Colonic mucosa (tissue), 4 donors: ENCODE results near the gene PLAGL1. TPM values are rescaled to one million over a fixed set of nuclear protein-coding genes. Genes with fewer than 3 reads are reported as not detected.

Source experiments
- DNase-seq: peaks from one replicate; pipeline ENCODE4 v3.0.0-alpha.2; 2020
- H3K27ac ChIP-seq: fragments of 200-600 bp; one replicate; pipeline ENCODE4 v1.8.0; 2021
- H3K27me3 ChIP-seq: fragments of 200-600 bp; one replicate; pipeline ENCODE4 v1.8.0; 2021
- H3K36me3 ChIP-seq: fragments of 200-600 bp; one replicate; pipeline ENCODE4 v1.8.0; 2021
- H3K4me1 ChIP-seq: fragments of 200-600 bp; one replicate; pipeline ENCODE4 v1.8.0; 2021; ENCODE audit warnings: mild to moderate bottlenecking
- H3K4me3 ChIP-seq: fragments of 200-600 bp; one replicate; pipeline ENCODE4 v1.8.0; 2021
- H3K9ac ChIP-seq, 2 donors: one replicate each; pipeline ENCODE4 v1.7.0; 2013; ENCODE audit warnings: control low read depth in 2 of 2, low read depth in 2 of 2, low read length in 2 of 2
- H3K9me3 ChIP-seq: fragments of 200-600 bp; one replicate; pipeline ENCODE4 v1.8.0; 2021
- intact Hi-C: fragments of 100-400 bp; cut with DNase I; formaldehyde crosslinking; loops from one replicate; pipeline ENCODE4 v1.14.1; 2022
- total RNA-seq, 2 donors: library from RNA; stranded (reverse); fragmentation: NEBNext Ultra II Directional in 1 of 2; extraction: Animal tissue kit (Norgen Biotek cat#: 25700) in 1 of 2; gene quantifications; one replicate each; pipeline ENCODE4 v1.2.1, GENCODE V29; 2021
- TF ChIP-seq, protein P1 (sequence below): fragments of 200-600 bp; IDR thresholded peaks from one replicate; pipeline ENCODE4 v1.8.0; 2022; ENCODE audit warnings: antibody characterized with exemption, mild to moderate bottlenecking
- donor health status: healthy.
- donor health status: DM: no; HTN: no; CAD: no.
- donor health status: DM: no; HTN: no; CAD: no.

PLAGL1 gene
- total RNA-seq, 2 donors from 2014 or later, result 30.2 to 51.1 TPM

DNA sequence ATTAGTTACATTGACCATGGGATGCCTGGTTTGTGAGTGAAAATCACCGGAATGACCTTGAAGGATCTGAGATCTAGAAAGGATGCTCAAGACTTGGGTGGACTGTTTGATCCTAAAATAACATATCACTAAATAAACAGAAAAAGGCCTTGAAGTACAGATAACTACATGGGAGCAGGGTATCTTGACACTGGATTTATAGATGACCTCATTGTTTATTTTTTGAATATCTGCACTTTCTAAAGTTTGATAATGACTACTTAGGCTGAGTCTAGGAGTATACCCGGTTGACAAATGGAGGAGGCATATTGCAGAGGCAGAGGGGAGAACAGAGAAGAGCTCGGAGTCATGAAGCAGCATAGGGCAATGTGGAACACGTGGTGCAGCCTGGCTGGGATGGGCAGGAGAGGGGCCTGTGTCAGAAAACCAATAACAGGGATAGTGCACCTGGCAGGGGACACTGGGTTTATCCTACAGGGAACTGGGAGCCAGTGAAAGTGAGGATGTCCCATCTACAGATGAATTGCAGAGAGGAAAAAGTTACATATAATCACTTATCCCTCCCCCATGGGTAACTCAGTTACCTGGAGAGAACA, 50.3 kb downstream of the PLAGL1 start:
- H3K36me3 ChIP-seq, result no peaks in the 10 kb centered on the region
- no peaks in the 10 kb centered on the region for H3K4me1 ChIP-seq
- intact Hi-C loops, result no loop called here
- no peaks in the 10 kb centered on the region for H3K27me3 ChIP-seq
- H3K9ac ChIP-seq, result no peak overlapping the region
- TF ChIP-seq, protein P1, sequence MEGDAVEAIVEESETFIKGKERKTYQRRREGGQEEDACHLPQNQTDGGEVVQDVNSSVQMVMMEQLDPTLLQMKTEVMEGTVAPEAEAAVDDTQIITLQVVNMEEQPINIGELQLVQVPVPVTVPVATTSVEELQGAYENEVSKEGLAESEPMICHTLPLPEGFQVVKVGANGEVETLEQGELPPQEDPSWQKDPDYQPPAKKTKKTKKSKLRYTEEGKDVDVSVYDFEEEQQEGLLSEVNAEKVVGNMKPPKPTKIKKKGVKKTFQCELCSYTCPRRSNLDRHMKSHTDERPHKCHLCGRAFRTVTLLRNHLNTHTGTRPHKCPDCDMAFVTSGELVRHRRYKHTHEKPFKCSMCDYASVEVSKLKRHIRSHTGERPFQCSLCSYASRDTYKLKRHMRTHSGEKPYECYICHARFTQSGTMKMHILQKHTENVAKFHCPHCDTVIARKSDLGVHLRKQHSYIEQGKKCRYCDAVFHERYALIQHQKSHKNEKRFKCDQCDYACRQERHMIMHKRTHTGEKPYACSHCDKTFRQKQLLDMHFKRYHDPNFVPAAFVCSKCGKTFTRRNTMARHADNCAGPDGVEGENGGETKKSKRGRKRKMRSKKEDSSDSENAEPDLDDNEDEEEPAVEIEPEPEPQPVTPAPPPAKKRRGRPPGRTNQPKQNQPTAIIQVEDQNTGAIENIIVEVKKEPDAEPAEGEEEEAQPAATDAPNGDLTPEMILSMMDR, result no peak
- DNase-seq, result no peak
- no peak overlapping the region for H3K27ac ChIP-seq
- no peaks in the 10 kb centered on the region for H3K9me3 ChIP-seq
- no peak overlapping the region for H3K4me3 ChIP-seq

- no peak overlapping the region for H3K4me3 ChIP-seq
- H3K36me3 ChIP-seq, result no peaks in the 10 kb centered on the region
- H3K9me3 ChIP-seq, result no peaks in the 10 kb centered on the region
- H3K4me1 ChIP-seq, result no peaks in the 10 kb centered on the region
- H3K9ac ChIP-seq, result no peak overlapping the region
- no peaks in the 10 kb centered on the region for H3K27me3 ChIP-seq
- intact Hi-C loops, result no loop called here
- H3K27ac ChIP-seq, result no peak overlapping the region
- TF ChIP-seq, protein P1, result no peak
- no peak for DNase-seq
These were observed 52.1 kb downstream of the PLAGL1 start for GRCh38 chr6:143955971-143956370.

DNA sequence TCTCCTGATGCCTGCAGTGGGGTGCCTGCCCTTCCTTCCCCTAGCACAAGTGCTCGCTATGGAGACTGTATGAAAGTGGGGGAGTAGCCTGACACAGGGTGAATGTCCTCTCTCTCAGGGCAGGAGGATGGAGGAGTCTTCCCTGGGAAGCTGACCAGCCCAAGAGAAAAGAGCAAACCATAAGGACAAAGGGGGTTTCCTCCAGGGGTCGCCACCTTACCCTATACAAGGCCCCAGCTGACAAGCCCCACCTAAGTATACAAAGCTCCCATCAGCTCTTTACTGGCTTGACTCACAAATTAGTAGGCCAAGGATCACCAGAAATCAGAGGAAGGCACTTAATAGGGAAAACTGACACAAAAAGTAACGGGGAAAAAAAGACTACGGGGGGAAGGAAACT, 54.1 kb downstream of the PLAGL1 start:
- no peak overlapping the region for H3K9ac ChIP-seq
- TF ChIP-seq, protein P1, result no peak
- H3K27ac ChIP-seq, result no peak overlapping the region
- intact Hi-C loops, result no loop called here
- DNase-seq, result no peak
- H3K4me1 ChIP-seq, result no peaks in the 10 kb centered on the region
- no peak overlapping the region for H3K4me3 ChIP-seq
- H3K36me3 ChIP-seq, result no peaks in the 10 kb centered on the region
- no peaks in the 10 kb centered on the region for H3K27me3 ChIP-seq
- H3K9me3 ChIP-seq, result no peaks in the 10 kb centered on the region

DNA sequence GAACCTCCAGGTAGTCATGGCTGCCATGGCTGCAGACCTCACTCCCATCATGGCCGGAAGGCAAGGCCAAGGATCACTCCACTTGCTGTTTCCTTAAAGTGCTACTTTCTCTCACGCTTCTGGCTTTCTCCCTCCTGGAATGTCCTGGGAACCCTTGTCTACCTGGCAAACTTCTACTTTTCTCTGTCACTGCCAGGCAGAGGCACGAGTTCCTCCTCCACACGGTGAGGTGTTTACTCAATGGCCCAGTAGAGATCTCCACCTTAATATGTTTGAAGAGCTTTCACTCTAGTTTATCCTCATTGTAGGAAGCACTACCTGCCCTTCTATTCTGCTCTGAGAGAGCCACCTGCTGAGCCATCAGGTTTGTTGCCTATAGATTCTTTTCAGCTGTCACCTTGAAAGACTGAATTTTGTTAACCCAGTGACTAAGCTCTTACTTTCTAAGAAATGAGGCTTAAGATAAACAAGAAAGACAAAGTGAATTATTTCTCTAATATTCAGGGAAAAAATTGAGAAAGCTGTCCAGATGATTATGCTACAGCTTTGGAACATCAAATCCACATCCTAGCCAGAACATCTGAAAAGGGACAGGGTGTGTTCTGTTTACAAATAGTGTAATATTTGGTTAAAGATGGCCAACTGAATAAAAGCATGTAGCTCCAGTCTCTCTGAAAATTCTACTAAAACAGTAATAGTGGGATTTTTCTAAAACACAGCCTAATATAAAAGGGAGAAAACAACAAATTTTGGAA, 54.9 kb downstream of the PLAGL1 start:
- H3K9ac ChIP-seq, result no peak overlapping the region
- no peak overlapping the region for H3K27ac ChIP-seq
- intact Hi-C loops, result no loop called here
- H3K4me3 ChIP-seq, result no peak overlapping the region
- no peaks in the 10 kb centered on the region for H3K36me3 ChIP-seq
- DNase-seq, result no peak
- H3K4me1 ChIP-seq, result no peaks in the 10 kb centered on the region
- TF ChIP-seq, protein P1, result no peak
- no peaks in the 10 kb centered on the region for H3K9me3 ChIP-seq
- no peaks in the 10 kb centered on the region for H3K27me3 ChIP-seq

GRCh38 chr6:143952060-143952778, 55.8 kb downstream of the PLAGL1 start:
- no peaks in the 10 kb centered on the region for H3K9me3 ChIP-seq
- TF ChIP-seq, protein P1, result no peak
- no peak overlapping the region for H3K4me3 ChIP-seq
- H3K9ac ChIP-seq, result no peak overlapping the region
- no peaks in the 10 kb centered on the region for H3K4me1 ChIP-seq
- intact Hi-C loops, result no loop called here
- no peak overlapping the region for H3K27ac ChIP-seq
- no peak for DNase-seq
- H3K27me3 ChIP-seq, result no peaks in the 10 kb centered on the region
- H3K36me3 ChIP-seq, result no peaks in the 10 kb centered on the region
